Muscle of back (tissue), 11 donors: ENCODE data around the gene NKIRAS1. TPM values are rescaled to one million over a fixed set of nuclear protein-coding genes. Genes with fewer than 3 reads are reported as not detected.
"Not testable (repeated sequence)": the region's sequence is repeated elsewhere in the genome, so short reads cannot be mapped to it uniquely, and the experiment has no call there.

Source experiments
- DNase-seq, 3 donors: peaks; one replicate each; pipeline versions ENCODE4 v3.0.0 to v3.0.0-alpha.2; 2013
- polyA plus RNA-seq, 10 donors: library from polyadenylated mRNA; unstranded; fragments of 120-200 nt; gene quantifications; one replicate each; pipeline ENCODE4 v1.2.1, GENCODE V29; 2013; ENCODE audit not compliant: insufficient read length in 10 of 10

NKIRAS1 gene
- polyA plus RNA-seq, 10 donors, result 10.5 to 16.3 (median 13.4) TPM

- DNase-seq, result no peak
Measured at GRCh38 chr3:23911397-23911796, 5.4 kb downstream of the NKIRAS1 start.

DNA sequence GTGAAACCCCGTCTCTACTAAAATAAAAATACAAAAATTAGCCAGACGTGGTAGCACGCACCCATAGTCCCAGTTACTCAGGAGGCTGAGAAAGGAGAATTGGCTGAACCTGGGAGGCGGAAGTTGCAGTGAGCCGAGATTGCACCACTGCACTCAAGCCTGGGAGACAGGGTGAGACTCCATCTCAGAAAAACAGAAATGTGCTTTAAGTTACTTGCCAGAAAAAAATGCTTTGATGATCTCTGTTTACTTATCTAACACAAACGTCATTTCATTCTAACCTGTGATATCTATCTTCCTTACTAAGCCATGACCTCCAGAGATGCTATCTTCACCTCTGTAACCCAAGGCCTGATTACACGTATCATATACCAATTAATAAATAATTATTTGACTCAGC is 7.4 kb downstream of the NKIRAS1 start:
- no peak for DNase-seq

GRCh38 chr3:23904545-23904944 is 12.2 kb downstream of the NKIRAS1 start:
- no peak for DNase-seq

DNA sequence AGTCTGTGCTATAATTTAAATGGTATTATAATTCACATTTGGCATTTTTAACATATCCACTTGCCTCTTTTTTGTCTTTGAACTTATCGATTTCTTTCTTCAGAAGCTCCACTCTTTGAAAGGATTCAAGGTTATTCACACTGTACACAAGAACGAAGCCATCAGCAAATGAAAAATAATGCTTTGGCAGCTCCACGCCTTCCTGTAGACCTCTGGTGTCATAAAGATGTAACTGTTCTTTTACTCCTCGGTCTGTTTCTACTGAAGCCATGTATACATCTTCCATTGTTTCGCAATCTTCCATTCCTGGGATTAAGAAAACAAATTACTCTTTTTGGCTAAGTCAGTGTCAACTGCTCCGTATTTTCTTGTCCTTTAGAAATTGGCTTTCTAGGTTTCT is 16.0 kb downstream of the NKIRAS1 start:
- DNase-seq, result no peak

GRCh38 chr3:23895181-23895580 is 21.6 kb downstream of the NKIRAS1 start:
- no peak for DNase-seq

- no peak for DNase-seq
Measured at GRCh38 chr3:23894254-23895061, 22.3 kb downstream of the NKIRAS1 start.

GRCh38 chr3:23889950-23890349 is 26.8 kb downstream of the NKIRAS1 start:
- no peak for DNase-seq

DNA sequence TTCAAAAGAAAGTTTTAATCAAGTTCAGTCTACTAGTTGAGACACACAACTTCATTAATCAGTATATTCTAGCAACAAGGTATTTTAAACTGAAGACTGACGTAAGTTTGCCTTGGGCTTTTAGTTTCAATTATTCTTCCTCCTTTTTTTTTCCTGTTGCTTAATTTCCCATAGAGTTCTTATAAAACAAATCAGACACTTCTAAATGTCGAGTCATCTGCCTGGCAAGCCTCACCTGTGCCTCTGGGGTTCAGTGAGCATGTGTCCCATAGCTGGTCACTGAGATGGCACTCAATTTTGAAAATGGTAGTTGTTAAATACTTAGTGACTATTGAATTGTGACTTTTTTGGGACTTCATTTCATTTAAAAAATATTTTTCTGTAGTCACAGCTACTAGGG is 27.4 kb downstream of the NKIRAS1 start:
- no peak for DNase-seq

DNA sequence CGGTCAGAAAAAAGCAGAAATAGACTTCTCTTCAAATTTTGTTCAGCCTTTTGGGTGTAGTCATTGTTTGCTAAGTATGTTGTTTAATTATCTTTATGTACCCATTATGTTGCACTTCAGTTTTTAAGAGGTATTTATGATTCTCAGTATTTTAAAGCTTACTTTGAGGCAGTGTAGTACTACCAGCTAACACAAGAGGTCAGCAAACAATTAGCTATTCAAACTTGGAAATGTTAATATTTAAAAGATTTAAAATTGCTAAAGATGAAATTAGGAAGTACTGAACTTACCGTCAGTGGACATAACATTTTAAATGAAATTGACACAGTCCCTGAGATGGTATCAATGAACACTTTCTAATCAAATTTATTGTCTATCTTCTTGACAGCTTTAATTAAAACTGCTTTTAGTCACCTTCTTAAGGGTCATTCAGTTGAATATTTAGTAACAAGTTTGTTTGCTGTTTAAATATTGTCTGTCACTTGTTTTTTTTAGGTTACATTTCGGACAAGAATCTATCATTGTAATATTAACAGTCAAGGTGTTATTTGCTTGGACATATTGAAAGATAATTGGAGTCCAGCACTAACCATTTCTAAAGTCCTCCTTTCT is 28.1 kb downstream of the NKIRAS1 start:
- peak in 1 of 3 donors; percentile 62 for DNase-seq

GRCh38 chr3:23886311-23886710 is 30.5 kb downstream of the NKIRAS1 start:
- DNase-seq, result no peak

GRCh38 chr3:23885210-23885609 is 31.6 kb downstream of the NKIRAS1 start:
- DNase-seq, result no peak

- no peak for DNase-seq
Measured at GRCh38 chr3:23884481-23884880, 32.3 kb downstream of the NKIRAS1 start.

DNA sequence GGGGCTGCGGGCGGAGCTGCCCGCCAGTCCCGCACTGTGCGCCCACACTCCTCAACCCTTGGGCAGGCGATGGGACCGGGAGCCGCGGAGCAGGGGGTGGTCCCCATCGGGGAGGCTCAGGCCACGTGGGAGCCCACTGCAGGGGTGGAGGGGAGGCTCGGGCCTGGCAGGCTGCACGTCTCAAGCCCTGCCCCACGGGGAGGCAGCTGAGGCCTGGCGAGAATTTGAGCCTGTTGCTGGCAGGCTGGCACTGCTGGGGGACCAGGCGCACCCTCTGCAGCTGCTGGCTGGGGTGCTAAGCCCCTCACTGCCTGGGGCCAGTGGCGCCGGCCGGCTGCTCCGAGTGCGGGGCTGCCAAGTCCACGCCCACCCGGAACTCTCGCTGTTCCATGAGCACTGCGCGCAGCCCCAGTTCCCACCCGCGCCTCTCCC is 34.3 kb downstream of the NKIRAS1 start:
- no peak for DNase-seq

- DNase-seq, result not testable (repeated sequence)
Measured at GRCh38 chr3:23881993-23882392, 34.8 kb downstream of the NKIRAS1 start.

GRCh38 chr3:23880703-23881339 is 36.0 kb downstream of the NKIRAS1 start:
- DNase-seq, result no peak

DNA sequence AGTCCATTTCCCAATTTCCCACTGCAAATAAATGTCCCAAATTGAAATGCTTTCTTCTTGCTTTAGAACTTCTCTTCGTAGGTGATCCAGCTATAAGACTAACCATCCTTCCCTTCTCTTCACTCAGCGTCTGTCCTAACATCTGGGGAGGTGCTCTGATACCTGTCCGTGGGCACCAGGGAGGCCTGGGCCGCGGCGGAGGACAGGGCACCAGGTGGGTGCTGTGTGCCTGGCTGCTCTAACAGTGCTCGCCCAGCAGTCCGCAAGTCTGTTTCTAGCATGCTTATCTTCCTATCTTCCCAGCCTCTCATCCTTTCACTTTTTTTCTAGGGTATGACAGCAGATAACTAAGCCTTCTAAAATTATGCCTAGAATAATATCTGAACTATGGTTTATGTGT is 37.3 kb downstream of the NKIRAS1 start:
- no peak for DNase-seq

GRCh38 chr3:23877329-23877980 is 39.3 kb downstream of the NKIRAS1 start:
- DNase-seq, result peak in 1 of 3 donors; percentile 58

DNA sequence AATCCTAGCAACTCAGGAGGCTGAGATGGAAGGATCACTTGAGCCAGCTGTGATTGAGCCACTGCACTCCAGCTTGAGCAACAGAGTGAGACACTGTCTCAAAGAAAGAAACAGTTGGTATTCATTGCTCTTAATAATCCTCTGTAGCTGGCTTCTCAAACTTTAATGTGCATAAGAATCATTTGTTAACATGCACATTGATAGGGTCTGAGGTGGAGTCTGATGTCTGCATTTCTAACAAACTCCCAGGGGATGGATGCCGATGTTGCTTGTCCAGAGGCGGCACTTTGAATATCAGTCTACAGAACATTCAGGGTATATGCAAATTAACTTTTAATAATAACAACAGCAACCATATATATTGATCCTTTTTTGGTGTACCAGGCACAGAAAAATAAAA is 39.9 kb downstream of the NKIRAS1 start:
- DNase-seq, result no peak

GRCh38 chr3:23875113-23875725 is 41.6 kb downstream of the NKIRAS1 start:
- DNase-seq, result peak in 1 of 3 donors; percentile 34

DNA sequence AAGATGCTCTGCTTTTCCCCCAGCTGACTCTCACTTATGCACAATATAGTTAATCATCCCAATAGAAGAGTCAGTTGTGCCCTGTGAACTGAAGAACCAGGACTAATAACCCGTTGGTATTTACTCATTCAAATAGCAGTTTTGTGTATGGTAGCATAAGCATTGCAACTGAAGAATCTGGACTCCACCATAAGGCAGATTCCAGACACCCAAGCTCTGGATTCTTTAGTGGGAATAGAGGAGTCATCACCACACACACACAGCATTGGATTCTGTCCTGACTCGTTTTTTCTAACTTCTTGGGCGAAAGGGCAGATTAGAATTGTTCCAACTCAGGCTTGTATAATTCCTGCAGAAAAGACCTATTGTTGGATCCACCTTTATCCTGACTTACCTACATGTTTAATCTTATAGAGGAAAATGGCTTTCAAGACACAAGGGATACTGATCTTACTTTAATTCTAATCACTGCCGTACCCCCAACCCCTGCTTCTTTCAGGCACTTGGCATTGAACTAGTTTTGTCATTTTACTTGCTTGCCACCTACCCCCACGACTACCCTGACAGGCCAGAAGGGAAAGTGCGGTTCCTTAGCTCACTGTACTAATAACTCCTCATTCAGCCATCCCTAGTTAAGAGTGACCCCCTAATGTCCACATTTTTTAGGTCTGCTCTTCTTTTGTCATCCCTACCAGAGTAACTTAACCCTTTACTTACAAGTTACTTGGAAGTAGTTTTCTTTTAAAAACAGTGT is 42.3 kb downstream of the NKIRAS1 start:
- DNase-seq, result peak in 1 of 3 donors; percentile 57

DNA sequence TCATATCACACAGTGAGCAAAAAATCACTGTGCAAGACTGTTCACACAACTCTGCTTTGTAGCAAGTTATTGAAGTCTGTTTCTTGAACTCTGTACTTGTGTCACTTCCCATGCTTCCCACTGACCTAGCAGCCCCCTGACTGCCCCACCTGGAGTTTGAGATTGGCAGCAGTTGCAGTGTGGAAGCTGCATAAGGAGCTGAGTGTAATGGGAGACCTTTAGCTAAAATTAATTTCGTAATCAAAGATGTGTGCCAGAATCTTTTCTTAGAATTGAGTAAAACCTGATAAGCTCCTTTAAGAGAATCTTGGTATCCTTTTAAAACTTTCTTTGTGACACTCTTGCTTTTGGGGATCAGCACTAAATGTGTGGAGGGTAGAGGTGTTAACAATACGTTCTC is 42.8 kb downstream of the NKIRAS1 start:
- DNase-seq, result peak in 1 of 3 donors; percentile 47
